Stimulated activated CD8-positive, alpha-beta memory T cell treated with anti-CD3 and anti-CD28 coated beads, Interleukin-4, amount 100 ng/mL, for 1 hour (primary cell): ENCODE data around the gene RAB36.
A peak's percentile ranks its signal among the peaks of the same experiment; 100 is the strongest.

Source experiments
- DNase-seq, 2 donors: peaks; one replicate each; pipeline ENCODE4 v3.0.0-alpha.2; 2020; ENCODE audit warnings: low read depth in 2 of 2, low spot score in 1 of 2

The RAB36 gene, protein sequence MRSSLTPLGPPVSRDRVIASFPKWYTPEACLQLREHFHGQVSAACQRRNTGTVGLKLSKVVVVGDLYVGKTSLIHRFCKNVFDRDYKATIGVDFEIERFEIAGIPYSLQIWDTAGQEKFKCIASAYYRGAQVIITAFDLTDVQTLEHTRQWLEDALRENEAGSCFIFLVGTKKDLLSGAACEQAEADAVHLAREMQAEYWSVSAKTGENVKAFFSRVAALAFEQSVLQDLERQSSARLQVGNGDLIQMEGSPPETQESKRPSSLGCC

DNA sequence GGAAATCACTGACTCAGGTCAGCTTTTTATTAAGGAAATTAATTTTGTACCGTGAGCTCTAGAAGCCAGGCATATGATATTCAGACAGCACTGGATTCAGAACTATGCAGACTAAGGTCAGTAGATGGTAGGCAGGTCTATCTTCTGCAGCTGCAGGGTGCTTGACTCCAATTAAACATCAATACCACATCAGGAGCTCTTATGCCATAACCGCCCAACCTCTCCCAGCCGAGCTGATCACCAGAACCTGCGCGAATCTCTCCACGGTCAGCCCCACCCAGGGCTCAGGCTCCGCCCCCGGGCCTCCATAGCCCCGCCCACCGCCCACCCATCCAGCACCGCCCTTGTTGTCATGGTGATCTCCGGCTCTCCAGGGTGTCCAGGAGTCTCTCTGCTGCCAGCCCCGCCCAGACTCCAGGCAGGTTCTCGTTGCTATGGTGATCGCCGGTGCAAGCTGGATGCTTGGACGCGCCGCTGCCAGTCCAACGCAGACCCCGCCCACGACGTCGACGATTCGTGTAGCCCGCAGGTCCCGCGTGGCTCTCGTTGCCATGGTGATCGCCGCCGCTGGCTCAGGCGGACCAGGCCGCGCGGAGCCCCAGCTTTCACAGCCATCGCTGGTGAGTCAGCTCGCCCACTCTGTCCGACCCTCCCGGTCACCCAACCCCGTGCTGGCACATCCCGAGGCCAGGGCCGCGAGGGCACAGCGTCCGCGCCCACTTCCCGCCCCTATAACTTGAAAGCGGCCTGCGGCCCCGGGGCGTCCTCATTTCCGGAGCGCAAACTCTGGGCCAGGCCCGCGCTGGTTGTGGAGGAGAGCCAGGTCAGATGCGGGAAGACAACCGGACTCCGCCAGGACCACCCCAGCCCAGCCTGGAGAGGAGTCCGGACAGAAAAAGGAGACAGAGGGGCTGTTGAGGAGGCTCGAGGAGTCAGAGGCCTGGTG is at the start of gene RAB36:
RAB36 (plus strand) TSS at position 546 of the 946 bp plus-strand sequence. CDS start 1,140 bp downstream, outside the sequence.
- DNase-seq, result peak; percentile 63 to 75

DNA sequence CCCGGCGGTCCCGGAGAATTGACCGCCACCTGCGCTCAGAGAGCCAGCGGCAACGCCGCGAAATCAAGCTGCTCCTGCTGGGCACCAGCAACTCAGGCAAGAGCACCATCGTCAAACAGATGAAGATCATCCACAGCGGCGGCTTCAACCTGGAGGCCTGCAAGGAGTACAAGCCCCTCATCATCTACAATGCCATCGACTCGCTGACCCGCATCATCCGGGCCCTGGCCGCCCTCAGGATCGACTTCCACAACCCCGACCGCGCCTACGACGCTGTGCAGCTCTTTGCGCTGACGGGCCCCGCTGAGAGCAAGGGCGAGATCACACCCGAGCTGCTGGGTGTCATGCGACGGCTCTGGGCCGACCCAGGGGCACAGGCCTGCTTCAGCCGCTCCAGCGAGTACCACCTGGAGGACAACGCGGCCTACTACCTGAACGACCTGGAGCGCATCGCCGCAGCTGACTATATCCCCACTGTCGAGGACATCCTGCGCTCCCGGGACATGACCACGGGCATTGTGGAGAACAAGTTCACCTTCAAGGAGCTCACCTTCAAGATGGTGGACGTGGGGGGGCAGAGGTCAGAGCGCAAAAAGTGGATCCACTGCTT is 49.4 kb upstream of the RAB36 start:
- DNase-seq, result no peak

DNA sequence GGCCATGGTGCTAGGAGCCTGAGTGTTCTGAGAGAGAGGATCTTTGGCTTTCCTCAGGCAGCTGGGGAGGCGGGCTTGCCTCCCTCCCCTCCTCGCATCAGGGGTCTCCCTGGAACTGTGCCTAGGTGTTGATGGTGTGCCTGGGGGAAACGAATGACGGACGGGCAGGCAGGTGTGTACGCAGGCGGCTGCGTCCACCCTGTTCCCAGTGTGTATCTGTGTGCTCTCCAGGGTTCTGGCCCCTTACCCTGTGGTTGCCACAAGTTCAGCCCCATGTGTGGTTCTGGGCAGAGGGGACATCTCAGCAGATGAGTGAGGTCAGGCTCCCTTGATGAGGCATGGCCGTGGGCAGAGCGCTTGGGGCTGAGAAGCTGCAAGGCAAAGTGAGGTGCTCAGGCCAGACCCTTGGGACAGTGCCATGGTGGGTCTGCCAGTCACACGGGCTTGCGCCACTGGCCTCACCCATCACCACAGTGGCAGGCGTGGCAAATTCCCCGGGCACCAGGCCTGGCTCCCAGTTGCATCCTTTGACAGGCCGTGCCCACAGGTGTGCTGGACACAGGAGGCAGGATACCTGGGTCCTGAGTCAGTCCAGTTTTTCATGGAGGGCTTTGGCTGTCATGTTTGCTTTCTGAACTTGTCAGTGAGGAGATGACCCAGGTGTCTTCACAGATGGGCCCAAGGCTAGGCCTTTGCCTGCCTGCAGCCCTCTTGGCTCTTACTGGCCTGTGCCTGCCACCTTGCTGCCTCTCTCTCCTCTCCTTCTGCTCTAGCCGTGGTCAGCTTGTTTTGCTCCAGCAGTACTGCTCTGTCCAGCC is 47.7 kb upstream of the RAB36 start:
- DNase-seq, result no peak

DNA sequence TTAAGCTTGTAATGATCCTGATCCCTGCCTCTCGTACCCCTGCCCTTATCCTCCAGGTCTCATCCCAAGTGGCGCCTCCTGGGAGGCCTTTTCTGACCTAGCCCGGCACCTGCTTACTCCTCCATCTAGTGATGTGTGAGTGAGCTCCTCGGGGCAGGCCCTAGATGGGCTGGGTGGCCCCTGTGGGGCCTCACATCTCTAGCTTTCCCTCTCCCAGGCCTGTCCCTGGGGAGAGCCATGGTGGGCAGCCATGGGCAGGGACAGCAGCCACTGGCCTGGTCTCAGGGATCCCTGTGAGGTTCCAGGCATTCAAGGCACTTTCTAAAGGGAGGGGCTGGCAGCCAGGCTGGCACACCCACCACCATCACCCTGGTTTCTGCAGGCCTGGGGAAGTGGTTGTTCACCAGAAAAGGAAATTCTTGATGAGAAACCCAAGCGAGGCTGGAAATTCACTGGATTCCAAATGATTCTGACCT is 47.0 kb upstream of the RAB36 start:
- DNase-seq, result no peak

DNA sequence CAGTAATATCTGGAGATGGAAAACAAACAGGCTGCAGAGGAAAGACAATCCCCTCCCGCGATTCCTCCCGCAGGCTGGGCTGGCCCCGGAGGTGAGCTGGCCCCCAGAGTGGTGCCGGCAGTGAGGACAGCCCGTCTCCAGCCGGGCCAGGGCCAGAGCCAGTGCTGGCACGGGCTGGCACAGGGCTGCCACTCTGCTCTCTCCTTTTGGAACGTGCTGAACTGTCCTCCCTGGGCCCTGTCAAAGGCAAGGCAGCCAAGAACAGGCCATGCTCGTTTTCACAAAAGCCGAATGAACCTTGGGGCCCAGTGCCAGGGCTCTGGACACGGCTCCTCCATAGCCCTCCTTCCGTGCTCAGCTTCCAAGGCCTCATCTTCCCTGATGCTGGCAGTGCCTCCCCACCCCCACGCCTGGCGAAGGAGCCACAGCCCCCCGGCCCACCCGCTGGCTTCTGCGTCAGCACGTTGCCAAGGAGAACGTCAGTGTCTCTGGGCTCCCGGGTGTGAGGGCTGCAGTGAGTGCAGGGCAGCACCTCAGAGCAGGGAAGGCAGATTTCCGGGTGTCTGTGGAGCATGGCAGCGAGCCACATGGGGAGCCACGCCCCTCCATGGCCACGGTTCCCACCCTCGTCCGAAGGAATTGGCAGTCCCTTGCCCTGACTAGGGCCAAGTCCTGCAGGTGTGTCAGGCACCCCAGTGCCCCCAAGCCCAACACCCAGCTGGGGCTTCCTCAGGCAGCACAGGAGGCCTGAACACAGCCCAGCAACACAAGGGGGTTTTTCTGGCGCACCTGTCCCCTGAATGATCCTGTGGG is 46.4 kb upstream of the RAB36 start:
- DNase-seq, result no peak

DNA sequence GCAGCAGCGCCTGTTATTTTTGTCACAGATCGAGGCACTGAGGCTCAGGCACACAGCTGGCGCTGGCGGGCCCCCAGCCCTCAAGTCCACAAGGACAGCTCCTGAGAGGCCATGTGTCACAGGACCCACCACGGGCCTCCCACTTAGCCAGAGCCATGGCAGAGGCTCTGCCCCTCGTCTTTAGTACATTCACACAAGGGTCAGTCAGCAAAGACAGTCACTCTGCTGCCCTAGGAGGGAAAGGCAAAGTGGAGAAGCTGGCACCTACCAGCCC is 45.8 kb upstream of the RAB36 start:
- DNase-seq, result no peak

DNA sequence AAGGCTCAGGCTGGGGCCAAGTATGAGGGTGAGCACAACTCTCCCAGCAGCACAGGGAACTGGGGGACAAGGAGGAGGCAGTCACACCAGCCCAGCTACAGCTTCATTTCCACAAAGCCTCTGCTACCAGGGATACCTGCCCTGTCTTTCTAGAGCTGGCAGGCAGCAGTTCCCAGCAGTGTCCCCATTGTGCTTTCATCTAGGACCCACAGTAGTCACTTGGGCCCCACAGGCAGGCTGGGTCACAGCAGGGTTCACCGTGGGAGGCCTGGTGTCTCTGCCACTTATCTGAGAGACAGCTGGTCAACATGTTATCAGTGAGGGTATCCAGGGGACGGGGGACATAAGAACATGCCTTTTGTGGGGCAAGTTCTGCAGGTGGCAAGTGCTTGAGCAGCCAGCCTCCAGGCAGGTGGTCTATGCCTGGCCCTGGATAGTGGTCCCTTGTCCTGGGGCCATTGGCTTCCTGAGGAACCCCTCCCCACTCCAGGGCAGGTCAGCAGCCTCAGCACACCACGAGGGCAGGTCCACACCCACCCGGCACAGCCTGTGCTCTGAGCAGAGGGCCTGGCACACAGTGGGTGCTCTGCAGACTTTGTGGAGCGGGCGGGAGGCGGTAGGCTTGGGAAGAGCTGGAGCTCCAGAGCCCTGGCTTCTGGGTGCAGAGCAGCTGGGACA is 45.0 kb upstream of the RAB36 start:
- no peak for DNase-seq

DNA sequence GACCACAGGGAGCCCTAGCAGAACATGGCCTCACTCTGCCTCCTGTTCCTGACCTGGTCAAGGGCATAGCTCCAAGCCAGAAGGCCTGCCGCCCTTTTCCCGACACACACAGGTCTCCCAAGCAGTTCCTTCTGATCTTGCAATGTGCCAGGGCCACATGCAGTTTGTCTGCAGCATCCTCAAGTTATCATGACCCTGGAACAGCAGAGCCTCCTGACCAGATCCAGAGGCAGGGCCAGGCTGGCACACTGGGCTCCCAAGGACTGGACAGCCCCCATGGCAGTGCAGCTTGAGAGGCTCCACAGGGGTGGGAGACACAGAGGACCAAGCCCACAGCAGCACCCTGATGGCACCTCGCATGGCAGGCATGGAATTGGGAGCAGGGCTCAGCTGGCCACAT is 43.8 kb upstream of the RAB36 start:
- DNase-seq, result no peak

DNA sequence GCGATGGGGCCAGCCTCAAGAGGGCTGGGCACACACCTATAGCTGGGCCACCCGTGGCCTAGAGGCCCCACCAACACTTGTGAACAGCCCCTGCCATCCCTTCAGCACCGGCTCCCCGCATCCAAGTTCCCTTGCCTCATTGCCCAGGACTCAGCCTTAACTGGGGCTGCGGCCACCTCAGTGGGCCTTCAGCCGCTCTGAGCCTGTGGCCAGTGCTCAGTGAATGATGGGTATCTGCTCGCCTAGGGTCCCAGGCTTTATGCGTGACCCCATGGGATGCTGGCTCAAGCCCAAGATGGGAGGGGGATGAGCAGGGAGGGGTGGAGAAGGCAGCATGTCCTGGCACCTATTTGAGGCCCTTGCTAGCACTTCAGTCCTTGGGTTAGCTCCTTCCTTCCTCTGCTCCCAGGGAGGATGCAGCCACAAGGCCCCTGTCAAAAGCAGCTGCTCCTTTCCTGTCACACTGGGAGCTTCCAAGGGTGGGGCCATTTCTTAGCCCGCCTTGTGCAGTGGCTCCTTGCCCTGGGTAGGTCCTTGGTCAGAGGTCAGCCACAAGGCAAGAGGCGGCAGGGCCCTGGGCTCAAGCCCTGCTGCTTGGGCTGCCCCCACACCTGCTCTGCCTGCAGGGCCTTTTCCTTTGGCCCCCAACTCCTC is 43.1 kb upstream of the RAB36 start:
- no peak for DNase-seq

DNA sequence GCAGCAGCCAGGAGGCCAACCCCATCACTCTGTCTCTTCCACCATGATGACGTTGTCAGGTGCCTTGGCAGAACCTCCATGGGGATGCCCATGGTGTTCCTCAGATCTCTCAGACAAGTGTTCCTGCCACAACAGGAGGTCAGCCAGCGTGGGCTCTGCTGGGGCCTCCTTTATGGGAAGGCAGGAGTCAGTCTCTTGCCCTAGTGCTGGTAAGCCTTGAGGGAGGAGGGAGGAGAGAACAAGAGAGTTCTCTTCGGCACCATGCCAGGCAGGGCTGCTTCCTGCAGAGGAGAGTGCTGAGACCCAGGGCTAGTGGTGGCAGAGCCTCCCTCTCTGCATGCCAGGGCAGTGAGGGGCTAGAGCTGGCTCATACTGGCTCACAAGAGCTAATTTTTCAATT is 42.5 kb upstream of the RAB36 start:
- DNase-seq, result no peak

DNA sequence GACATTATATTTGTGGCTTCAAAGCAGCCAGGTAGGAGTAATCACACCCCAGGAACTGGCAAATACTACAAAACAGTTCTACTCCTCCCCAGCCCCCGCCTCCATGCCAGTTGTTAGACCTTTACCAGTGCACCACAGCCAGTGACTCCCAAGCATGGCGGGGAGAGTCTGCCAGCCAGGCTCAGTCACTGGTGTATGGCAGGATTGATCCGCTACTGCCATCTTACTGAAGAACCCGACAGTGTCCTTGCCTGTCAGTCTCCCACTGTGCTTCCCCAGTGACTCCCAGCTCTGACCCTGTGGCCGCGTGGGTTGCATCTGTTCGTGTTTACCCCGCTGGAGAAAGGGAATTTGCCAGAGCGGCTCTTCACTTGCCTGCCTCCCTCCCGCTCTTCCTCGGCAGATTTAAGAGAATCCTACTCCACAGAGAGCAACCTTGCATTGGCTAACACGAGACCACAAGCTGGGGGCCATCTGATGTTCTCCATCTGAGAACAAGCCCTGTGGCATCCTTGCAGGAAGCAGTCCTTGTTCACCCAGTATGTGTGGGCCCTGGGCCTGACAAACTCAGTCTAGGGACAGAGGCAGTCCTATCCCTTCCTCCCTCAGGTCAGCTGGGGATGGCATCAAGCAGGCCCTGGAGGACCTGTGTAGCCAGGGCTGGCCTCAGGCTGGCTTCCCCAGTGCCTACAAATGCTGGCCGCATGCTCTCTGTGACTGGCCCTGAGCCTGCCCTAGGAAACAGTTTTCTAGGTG is 41.9 kb upstream of the RAB36 start:
- DNase-seq, result no peak

DNA sequence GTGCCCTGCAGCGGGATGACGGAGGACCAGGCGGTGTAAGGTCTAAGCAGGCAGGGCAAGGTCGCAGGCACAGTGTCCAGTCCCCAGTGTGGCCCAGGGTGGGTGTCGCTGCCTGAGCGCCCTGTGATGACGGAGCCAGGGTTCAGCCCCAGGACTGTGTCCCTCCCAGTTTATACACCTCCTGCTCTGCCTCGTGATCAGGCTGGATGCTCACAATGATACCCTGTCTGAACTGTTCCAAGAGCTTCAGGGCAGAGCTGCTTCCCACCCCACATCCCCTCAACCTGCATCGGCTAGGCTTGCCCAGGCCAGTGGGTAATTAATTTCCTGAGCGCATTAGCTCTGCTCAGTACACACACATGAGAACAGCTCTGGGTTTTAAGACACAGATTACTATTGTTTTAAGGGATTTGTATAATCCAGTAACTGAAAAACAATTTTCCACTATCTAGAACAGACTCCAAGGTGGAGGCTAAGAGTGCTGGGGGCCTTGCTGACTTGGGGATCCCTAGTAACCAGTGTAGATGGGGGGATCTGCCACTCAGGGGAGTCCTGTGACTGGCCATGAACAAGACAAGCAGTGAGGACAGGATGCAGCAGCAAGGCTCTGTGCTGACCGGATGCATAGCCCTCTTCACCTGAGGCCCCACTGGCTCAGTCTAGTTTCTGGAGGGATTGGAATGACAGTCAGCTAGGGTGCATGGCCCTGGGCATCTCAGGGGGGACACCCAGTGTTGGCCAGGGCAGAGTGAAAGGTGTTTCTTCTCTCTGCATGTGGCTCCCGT is 40.9 kb upstream of the RAB36 start:
- DNase-seq, result no peak

DNA sequence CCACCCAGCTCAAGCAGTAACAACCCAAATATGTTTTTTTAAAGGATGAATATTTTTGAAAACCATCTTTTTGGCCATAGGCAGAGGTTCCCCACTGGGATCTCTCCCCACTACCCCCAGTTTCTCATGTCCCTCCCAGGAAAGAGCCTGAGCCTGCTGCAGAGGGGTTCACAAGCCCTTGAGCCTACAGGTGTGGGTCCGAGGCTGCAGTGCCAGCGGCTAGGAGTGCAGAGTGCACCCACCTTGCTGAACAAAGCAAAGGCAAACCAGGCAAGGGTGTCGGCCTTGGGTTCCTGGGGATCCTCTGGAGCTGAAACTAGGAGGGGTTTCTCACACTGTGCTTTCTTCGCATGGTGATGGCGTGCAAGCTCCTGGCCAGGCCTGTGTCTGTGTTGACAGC is 40.0 kb upstream of the RAB36 start:
- no peak for DNase-seq

DNA sequence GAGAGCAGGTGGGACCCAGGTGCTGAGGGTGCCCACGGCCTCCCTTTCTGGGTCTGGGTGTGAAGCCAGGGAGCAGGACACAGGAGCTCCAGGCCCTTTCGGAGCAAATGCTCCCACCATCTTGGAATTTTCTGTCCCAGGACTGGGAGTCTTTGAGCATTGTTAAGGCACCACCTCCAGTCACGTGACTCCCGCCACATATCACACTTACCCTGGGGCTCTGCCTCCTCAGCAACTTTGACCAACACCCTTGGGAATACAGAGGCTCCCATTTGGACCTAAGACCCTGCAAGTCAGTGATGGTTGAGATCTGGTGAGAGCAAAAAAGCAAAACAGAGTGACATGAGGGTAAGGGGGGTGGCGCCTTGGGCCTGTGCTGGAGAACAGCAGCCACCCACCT is 39.4 kb upstream of the RAB36 start:
- DNase-seq, result no peak

DNA sequence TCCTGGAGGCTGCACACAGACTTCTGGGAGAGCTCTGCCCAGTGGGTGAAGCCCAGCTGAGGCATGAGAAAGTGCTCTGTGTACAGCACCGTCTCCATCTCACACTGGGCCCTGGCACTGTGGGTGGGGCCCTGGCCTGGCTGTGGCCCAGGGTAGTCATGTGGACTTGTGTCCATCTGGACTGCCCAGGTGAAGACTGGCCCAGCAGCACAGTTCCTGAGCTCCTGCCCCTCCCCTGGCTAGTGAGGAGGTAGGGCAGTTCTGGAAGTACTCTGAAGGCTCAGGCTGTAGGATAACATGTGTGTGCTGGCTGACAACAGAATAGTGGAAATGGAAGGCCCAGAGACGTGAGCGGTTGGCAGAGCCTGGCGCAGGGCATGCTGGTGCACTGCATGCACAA is 38.9 kb upstream of the RAB36 start:
- DNase-seq, result no peak

DNA sequence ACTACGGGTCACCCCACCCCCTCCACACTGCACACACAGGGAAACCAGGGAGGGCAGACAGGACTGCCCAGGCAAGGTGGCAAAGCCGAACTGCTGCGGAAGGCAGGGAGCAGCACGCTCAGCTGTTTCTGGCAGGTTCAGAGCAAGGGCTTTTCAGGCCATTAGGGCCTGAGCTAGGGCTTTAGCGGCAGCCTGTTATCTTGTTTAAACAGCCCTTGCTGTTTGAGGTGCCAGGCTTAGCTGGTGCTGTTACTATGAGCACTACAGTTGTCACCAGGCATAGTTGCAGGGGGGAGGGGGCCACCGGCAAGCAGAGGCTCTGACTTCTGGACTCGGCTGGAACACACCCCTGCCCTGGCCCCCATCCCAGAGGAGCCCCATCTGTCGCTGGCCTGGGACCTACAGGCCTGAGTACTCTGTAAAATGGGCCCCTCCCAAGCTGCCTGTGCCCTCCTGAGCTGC is 38.3 kb upstream of the RAB36 start:
- no peak for DNase-seq

DNA sequence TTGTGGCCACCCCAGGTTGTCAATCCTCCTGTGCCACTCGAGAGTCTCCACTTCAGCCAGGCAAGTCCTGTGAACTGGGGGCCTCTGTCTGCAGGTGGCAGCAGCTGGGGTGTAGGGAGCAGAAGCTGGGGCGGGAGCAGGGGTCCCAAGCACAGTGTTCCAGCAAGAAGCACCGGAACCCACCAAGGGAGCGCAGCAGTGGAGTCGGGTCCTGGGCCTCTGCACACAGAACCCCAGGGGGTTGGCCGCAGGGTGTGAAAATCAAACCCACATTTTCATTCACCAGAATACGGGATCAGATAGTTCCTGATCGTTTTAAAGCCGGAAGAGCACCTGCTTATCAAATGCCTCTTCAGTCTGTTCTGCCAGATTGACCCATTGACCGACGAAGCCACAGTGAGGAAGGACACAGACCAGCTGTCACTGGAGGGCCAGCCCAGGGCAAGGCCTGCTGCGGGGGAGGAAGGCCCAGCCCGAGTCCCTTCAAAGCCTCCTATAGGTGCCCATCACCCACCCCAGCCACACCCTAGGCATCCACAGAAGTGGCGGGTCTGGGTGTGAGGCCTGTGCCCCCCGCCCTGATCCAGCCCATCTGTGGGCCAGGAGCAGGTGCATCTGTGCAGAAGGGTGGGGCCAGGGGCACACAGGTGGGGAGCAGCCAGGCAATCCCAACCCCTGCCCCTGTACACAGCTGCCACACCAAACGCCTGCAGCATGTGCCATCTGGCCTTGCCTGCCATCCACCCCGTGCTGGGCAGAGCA is 37.6 kb upstream of the RAB36 start:
- DNase-seq, result no peak
